HepG2 (cell line): ENCODE data around the gene NHERF2. TPM values are rescaled to one million over a fixed set of nuclear protein-coding genes. Genes with fewer than 3 reads are reported as not detected.
A peak's percentile ranks its signal among the peaks of the same experiment; 100 is the strongest.

ENCODE experiments used
- AGO2 ChIP-seq: fragments of 200-400 bp; formaldehyde crosslinking; optimal IDR thresholded peaks from 2 replicates; pipeline ENCODE3; 2017; ENCODE audit warnings: mild to moderate bottlenecking, low read depth, low read length, moderate library complexity
- CTCF ChIP-seq: sonication (generic); formaldehyde crosslinking; IDR thresholded peaks from 2 replicates; pipeline ENCODE4 v1.5.0; 2020; ENCODE audit warnings: mild to moderate bottlenecking, missing genetic modification reagents, moderate library complexity
- LCORL ChIP-seq, 2 experiments: fragments of 450-650 bp in 1 of 2; sonication (generic) in 1 of 2; formaldehyde crosslinking in 1 of 2; IDR thresholded peaks; 2 replicates each; pipeline versions ENCODE4 v1.5.0 to v1.6.1; 2017 to 2020; ENCODE audit warnings: antibody characterized with exemption in 1 of 2, missing genetic modification reagents in 1 of 2
- MXD4 ChIP-seq: IDR thresholded peaks from 2 replicates; pipeline ENCODE4 v1.6.1; 2016; ENCODE audit warnings: mild to moderate bottlenecking, missing biosample characterization, missing genetic modification reagents
- POLR2G ChIP-seq: fragments of 200-400 bp; formaldehyde crosslinking; IDR thresholded peaks from 2 replicates; pipeline ENCODE4 v1.6.1; 2018; ENCODE audit warnings: mild to moderate bottlenecking, low read depth, low read length, moderate library complexity
- RFX5 ChIP-seq: IDR thresholded peaks from 2 replicates; pipeline ENCODE4 v1.6.1; 2011; ENCODE audit warnings: low read depth, low read length, improper control_type of control experiment
- TFDP2 ChIP-seq: sonication (generic); formaldehyde crosslinking; IDR thresholded peaks from 2 replicates; pipeline ENCODE4 v1.4.0; 2020; ENCODE audit warnings: missing genetic modification reagents
- ZBTB8A ChIP-seq: sonication (generic); formaldehyde crosslinking; IDR thresholded peaks from 2 replicates; pipeline ENCODE4 v1.4.0; 2020; ENCODE audit warnings: mild to moderate bottlenecking, low read depth, missing genetic modification reagents, borderline replicate concordance
- ZNF292 ChIP-seq: sonication (generic); formaldehyde crosslinking; IDR thresholded peaks from 2 replicates; pipeline ENCODE4 v1.8.1; 2022; ENCODE audit warnings: mild to moderate bottlenecking, low read depth, missing genetic modification reagents, borderline replicate concordance
- ZNF30 ChIP-seq: sonication (generic); formaldehyde crosslinking; IDR thresholded peaks from 2 replicates; pipeline ENCODE4 v1.5.0; 2020; ENCODE audit warnings: mild to moderate bottlenecking, missing genetic modification reagents
- ZNF407 ChIP-seq: sonication (generic); formaldehyde crosslinking; IDR thresholded peaks from one replicate; pipeline ENCODE4 v1.5.1; 2020; ENCODE audit warnings: mild to moderate bottlenecking, missing genetic modification reagents; ENCODE audit errors: not compliant biosample characterization
- ZNF501 ChIP-seq: sonication (generic); formaldehyde crosslinking; IDR thresholded peaks from 2 replicates; pipeline ENCODE4 v1.5.1; 2020; ENCODE audit warnings: mild to moderate bottlenecking, moderate library complexity, missing genetic modification reagents
- ZNF569 ChIP-seq: sonication (generic); formaldehyde crosslinking; IDR thresholded peaks from 2 replicates; pipeline ENCODE4 v1.5.0; 2020; ENCODE audit warnings: mild to moderate bottlenecking, missing genetic modification reagents, moderate library complexity, borderline replicate concordance
- ZNF597 ChIP-seq: sonication (generic); formaldehyde crosslinking; IDR thresholded peaks from 2 replicates; pipeline ENCODE4 v1.5.0; 2020; ENCODE audit warnings: missing genetic modification reagents
- ZNF746 ChIP-seq: sonication (generic); formaldehyde crosslinking; IDR thresholded peaks from 2 replicates; pipeline ENCODE4 v1.8.0; 2022; ENCODE audit warnings: mild to moderate bottlenecking, missing genetic modification reagents
- polyA plus RNA-seq, 8 experiments: library from polyadenylated mRNA; depleted of rRNA in 3 of 8; stranded (reverse) in 7 of 8; unstranded in 1 of 8; fragments of >200 nt; fragmentation: Illumina TruSeq in 4 of 8; extraction: Trizol in 4 of 8; gene quantifications; 2 replicates each; pipeline versions ENCODE4 v1.2.1 to v1.2.3, GENCODE V29; 2011 to 2016; ENCODE audit warnings: low read depth in 4 of 8, missing spikeins in 1 of 8, mixed read lengths in 1 of 8; ENCODE audit not compliant: insufficient read depth in 1 of 8
- total RNA-seq, 5 experiments: library from RNA; depleted of rRNA; stranded (reverse); fragments of >200 nt; fragmentation: Illumina TruSeq; extraction: Trizol; gene quantifications; 2 replicates each; pipeline ENCODE4 v1.2.3, GENCODE V29; 2016; ENCODE audit warnings: low read depth in 1 of 5

NHERF2 gene
- total and polyA plus RNA-seq, 2 of the 13 experiments (the other 11 are each of a cell fraction or from before 2014, with no cell fraction given), result 23.7 to 39.3 TPM

- TF ChIP-seq ZNF569 (CRISPR knock-in tag) (no peak), CTCF (CRISPR knock-in tag) (peak; percentile 66), RFX5 (no peak), ZNF501 (peak; percentile 56; the same call in 1 of the 2 replicates), AGO2 (peak; percentile 19), ZNF292 (no peak), ZNF407 (CRISPR knock-in tag) (no peak), ZBTB8A (CRISPR knock-in tag) (no peak), TFDP2 (CRISPR knock-in tag) (0 out of 2 replicates have a peak, but pooled peaks have one; percentile 38), LCORL (IDR thresholded peaks at IDR 0.05) (no peak), LCORL (CRISPR knock-in tag; IDR thresholded peaks at IDR 0.05) (peak; percentile 71; the same call in 1 of the 2 replicates), ZNF746 (0 out of 2 replicates have a peak, but pooled peaks have one; percentile 31), ZNF597 (CRISPR knock-in tag) (no peak), ZNF30 (CRISPR knock-in tag) (no peak), POLR2G (no peak), MXD4 (CRISPR knock-in tag) (peak; percentile 37; the same call in 1 of the 2 replicates)
Measured at GRCh38 chr16:2027024-2028010, 615 bp downstream of the NHERF2 start (continued).
